Stomach (tissue), 9 donors: Measurements from ENCODE around the gene RIMS4. TPM values are rescaled to one million over a fixed set of nuclear protein-coding genes. Genes with fewer than 3 reads are reported as not detected.

Source experiments
- DNase-seq, 2 donors: peaks; one replicate each; pipeline versions ENCODE4 v3.0.0 to v3.0.0-alpha.2; 2013 to 2019
- H3K27ac ChIP-seq, 5 donors: fragments of 200-600 bp in 4 of 5; sonication (generic) in 4 of 5; one replicate each; pipeline ENCODE4 v1.5.1; 2013 to 2019; ENCODE audit warnings: mild to moderate bottlenecking in 1 of 5, moderate library complexity in 1 of 5
- H3K27me3 ChIP-seq, 3 donors: fragments of 200-600 bp; sonication (generic); one replicate each; pipeline ENCODE4 v1.5.1; 2017 to 2019; ENCODE audit warnings: mixed run types in 1 of 3
- H3K36me3 ChIP-seq, 4 donors: fragments of 200-600 bp; sonication (generic); 1 replicate in 3 of 4; 2 replicates in 1 of 4; pipeline ENCODE4 v1.5.1; 2016 to 2019
- H3K4me1 ChIP-seq, 4 donors: fragments of 200-600 bp; sonication (generic); one replicate each; pipeline ENCODE4 v1.5.1; 2016 to 2019
- H3K4me3 ChIP-seq, 4 donors: fragments of 200-600 bp; sonication (generic) in 3 of 4; one replicate each; pipeline ENCODE4 v1.5.1; 2016 to 2019; ENCODE audit warnings: mild to moderate bottlenecking in 1 of 4
- H3K9me3 ChIP-seq, 4 donors: fragments of 200-600 bp; sonication (generic); one replicate each; pipeline ENCODE4 v1.5.1; 2016 to 2019
- EP300 ChIP-seq: sonication (generic); formaldehyde crosslinking; IDR thresholded peaks from one replicate; pipeline ENCODE4 v1.6.1; 2017; ENCODE audit warnings: antibody characterized with exemption
- POLR2A ChIP-seq, 4 donors: fragments of 450-650 bp; IDR thresholded peaks; one replicate each; pipeline ENCODE4 v1.6.1; 2016; ENCODE audit warnings: antibody characterized with exemption in 4 of 4, control low read depth in 2 of 4, mild to moderate bottlenecking in 1 of 4, moderate library complexity in 1 of 4
- POLR2AphosphoS5 ChIP-seq, 3 donors: sonication (generic); formaldehyde crosslinking; IDR thresholded peaks; one replicate each; pipeline ENCODE4 v1.6.1; 2016; ENCODE audit warnings: antibody characterized with exemption in 3 of 3
- WGBS, 5 donors: extraction: QIAGEN DNeasy Blood & Tissue Kit in 3 of 5; methylation state at CpG; one replicate each; pipeline versions ENCODE4 v1.1.5 to v1.1.7; 2013 to 2018; 5-methylcytosine and 5-hydroxymethylcytosine counted together
- intact Hi-C: fragments of 100-400 bp; cut with DNase I; formaldehyde crosslinking; loops from one replicate; pipeline ENCODE4 v1.15.1; 2023; ENCODE audit warnings: low total_unique reads
- polyA plus RNA-seq, 3 donors: library from polyadenylated mRNA; stranded (reverse); fragments of 200-250 nt; gene quantifications; one replicate each; pipeline ENCODE4 v1.2.3, GENCODE V29; 2013
- total RNA-seq, 5 donors: library from RNA; depleted of rRNA; stranded (reverse); fragments of >200 nt; gene quantifications; one replicate each; pipeline versions ENCODE4 v1.1.0 to v1.2.3, GENCODE V29; 2014 to 2016
- TF ChIP-seq, protein P1 (sequence below), 7 experiments: fragments of 450-650 bp in 4 of 7; fragments of 200-600 bp in 3 of 7; sonication (generic) in 3 of 7; IDR thresholded peaks; one replicate each; pipeline ENCODE4 v1.5.1; 2016 to 2019; ENCODE audit warnings: antibody characterized with exemption in 7 of 7, control low read depth in 2 of 7, mild to moderate bottlenecking in 1 of 7
- donor health status: healthy with polysubstance abuse.
- donor health status: Bipolar disorder and iron deficiency.
- donor health status: healthy.

Gene RIMS4
- total and polyA plus RNA-seq, 8 donors = 0.55 to 2.2 (median 1.5) TPM; not detected in 2

DNA sequence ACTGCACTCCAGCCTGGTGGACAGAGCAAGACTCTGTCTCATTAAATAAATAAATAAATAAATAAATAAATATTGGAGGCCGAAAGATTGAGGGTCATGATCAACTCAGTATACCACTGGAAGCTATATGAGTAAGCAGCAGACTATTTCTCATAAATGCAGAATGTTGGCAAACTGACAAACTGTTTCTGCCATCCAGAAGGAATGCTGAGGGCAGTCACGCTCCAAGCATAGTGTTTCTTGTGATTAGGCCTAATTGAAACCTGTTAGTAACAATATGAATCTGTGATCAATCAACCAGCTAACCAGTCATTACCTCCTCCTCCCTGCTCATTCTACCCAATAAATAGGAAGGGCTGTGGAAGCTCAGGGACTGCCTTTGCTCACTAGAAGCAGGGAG, 79.9 kb downstream of the RIMS4 start:
- 66 to 84% (median 76%) methylated on average over 2 of the region's 2 CpGs for WGBS, 5 donors
- TF ChIP-seq, protein P1, sequence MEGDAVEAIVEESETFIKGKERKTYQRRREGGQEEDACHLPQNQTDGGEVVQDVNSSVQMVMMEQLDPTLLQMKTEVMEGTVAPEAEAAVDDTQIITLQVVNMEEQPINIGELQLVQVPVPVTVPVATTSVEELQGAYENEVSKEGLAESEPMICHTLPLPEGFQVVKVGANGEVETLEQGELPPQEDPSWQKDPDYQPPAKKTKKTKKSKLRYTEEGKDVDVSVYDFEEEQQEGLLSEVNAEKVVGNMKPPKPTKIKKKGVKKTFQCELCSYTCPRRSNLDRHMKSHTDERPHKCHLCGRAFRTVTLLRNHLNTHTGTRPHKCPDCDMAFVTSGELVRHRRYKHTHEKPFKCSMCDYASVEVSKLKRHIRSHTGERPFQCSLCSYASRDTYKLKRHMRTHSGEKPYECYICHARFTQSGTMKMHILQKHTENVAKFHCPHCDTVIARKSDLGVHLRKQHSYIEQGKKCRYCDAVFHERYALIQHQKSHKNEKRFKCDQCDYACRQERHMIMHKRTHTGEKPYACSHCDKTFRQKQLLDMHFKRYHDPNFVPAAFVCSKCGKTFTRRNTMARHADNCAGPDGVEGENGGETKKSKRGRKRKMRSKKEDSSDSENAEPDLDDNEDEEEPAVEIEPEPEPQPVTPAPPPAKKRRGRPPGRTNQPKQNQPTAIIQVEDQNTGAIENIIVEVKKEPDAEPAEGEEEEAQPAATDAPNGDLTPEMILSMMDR (IDR thresholded peaks at IDR 0.05) = no peak
- TF ChIP-seq POLR2A (IDR thresholded peaks at IDR 0.05) = no peak
- TF ChIP-seq EP300 = no peak
- no peak for TF ChIP-seq POLR2AphosphoS5 (IDR thresholded peaks at IDR 0.05)
- Histone ChIP-seq H3K36me3 (no peaks in the 10 kb centered on the region), H3K27me3 (peaks cover 0 to 4% (median 0%) of the 10 kb centered on the region in 3 donors), H3K4me3 (no peak overlapping the region), H3K27ac (no peak overlapping the region), H3K4me1 (peaks cover 17 to 44% (median 35%) of the 10 kb centered on the region in 4 donors), H3K9me3 (no peaks in the 10 kb centered on the region)
- intact Hi-C loops = loop anchor here (5.0 kb wide), 1 partner anchor 43 kb away; no protein-coding TSS in a partner anchor
- no peak for DNase-seq

DNA sequence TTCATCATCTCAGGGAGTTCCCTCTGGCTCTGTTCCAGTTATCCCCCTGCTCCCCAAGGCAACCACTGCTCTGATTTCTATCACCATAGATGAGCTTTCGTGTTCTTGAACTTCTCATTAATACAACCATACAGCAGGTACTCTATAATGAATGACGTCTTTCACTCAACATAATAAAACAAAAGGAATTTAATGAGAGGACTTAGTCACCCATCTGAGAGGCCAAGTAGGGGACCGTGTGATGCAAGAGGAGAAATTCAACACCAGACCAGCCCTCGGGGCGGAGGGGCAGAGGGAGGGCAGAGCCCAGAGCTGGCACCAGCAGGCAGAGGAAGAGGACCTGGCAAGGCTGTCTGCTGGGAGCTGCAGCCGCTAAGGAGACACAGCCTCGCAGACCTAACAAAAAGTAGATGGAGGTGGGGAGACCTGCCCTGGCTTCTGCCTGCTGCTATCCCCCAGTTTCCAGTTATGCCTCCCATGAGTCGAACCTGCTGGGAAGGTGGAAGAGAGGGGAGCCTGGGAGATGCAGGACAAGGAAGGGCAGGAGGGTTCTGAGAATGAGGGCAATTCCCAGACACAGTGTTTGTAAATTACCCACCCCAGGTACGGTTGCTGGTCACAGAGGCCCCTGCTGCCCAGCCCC, 81.4 kb downstream of the RIMS4 start:
- 15 to 21% (median 17%) methylated on average over 9 of the region's 9 CpGs for WGBS, 5 donors
- Histone ChIP-seq H3K9me3 (no peaks in the 10 kb centered on the region), H3K4me3 (no peak overlapping the region), H3K27me3 (peaks cover 0 to 10% (median 0%) of the 10 kb centered on the region in 3 donors), H3K4me1 (peaks cover 17 to 44% (median 32%) of the 10 kb centered on the region in 4 donors), H3K36me3 (no peaks in the 10 kb centered on the region), H3K27ac (peak overlapping the region in 1 of 5 donors; percentile 38)
- intact Hi-C loops = no loop called here
- TF ChIP-seq POLR2AphosphoS5 (IDR thresholded peaks at IDR 0.05) (peak in 1 of 3 donors; percentile 27), POLR2A (IDR thresholded peaks at IDR 0.05) (no peak)
- peak; percentile 77 for DNase-seq

DNA sequence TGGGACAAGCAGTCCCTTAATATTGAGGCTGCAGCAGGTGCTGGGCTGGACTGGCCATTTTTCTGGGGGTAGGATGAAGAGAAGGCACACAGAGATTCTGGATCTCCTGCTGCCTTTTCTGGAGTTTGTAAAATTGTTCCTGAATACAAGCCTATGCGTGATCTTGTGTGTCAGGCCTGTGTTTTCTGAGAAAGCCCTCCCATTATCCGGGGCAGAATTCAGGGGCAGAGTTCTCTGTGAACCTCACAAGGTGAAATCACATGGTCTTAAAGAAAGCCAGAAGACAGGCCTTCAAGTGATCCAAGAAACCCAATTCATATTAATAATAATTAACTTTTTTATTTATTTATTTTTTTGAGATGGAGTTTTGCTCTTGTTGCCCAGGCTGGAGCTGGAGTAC, 82.7 kb downstream of the RIMS4 start:
- Histone ChIP-seq H3K9me3 (no peaks in the 10 kb centered on the region), H3K27me3 (peaks cover 0 to 10% (median 0%) of the 10 kb centered on the region in 3 donors), H3K27ac (no peak overlapping the region), H3K4me3 (no peak overlapping the region), H3K36me3 (no peaks in the 10 kb centered on the region), H3K4me1 (peaks cover 17 to 35% (median 25%) of the 10 kb centered on the region in 4 donors)
- TF ChIP-seq, protein P1 (IDR thresholded peaks at IDR 0.05) = no peak
- TF ChIP-seq POLR2A (IDR thresholded peaks at IDR 0.05) (no peak), POLR2AphosphoS5 (IDR thresholded peaks at IDR 0.05) (no peak), EP300 (no peak)
- DNase-seq = no peak
- WGBS, 5 donors = 69 to 88% (median 76%) methylated on average over 2 of the region's 2 CpGs
- intact Hi-C loops = no loop called here

DNA sequence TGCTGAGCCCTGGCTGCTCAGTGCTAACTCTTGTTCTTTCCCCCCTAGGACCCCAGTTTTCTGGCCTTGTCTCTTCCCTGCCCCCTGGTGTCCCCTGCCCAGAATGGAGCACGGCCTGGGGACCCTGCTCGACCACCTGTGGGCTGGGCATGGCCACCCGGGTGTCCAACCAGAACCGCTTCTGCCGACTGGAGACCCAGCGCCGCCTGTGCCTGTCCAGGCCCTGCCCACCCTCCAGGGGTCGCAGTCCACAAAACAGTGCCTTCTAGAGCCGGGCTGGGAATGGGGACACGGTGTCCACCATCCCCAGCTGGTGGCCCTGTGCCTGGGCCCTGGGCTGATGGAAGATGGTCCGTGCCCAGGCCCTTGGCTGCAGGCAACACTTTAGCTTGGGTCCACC, 83.3 kb downstream of the RIMS4 start:
- no peak overlapping the region for H3K4me3 ChIP-seq
- 91 to 95% (median 92%) methylated on average over 3 to 11 of the region's 11 CpGs for WGBS, 5 donors
- TF ChIP-seq POLR2A (IDR thresholded peaks at IDR 0.05) (no peak), EP300 (no peak), POLR2AphosphoS5 (IDR thresholded peaks at IDR 0.05) (no peak)
- TF ChIP-seq, protein P1 (IDR thresholded peaks at IDR 0.05) = no peak
- no peaks in the 10 kb centered on the region for H3K9me3 ChIP-seq
- H3K27me3 ChIP-seq = peaks cover 0 to 10% (median 0%) of the 10 kb centered on the region in 3 donors
- peaks cover 17 to 32% (median 21%) of the 10 kb centered on the region in 4 donors for H3K4me1 ChIP-seq
- no peaks in the 10 kb centered on the region for H3K36me3 ChIP-seq
- DNase-seq = no peak
- intact Hi-C loops = no loop called here
- no peak overlapping the region for H3K27ac ChIP-seq

DNA sequence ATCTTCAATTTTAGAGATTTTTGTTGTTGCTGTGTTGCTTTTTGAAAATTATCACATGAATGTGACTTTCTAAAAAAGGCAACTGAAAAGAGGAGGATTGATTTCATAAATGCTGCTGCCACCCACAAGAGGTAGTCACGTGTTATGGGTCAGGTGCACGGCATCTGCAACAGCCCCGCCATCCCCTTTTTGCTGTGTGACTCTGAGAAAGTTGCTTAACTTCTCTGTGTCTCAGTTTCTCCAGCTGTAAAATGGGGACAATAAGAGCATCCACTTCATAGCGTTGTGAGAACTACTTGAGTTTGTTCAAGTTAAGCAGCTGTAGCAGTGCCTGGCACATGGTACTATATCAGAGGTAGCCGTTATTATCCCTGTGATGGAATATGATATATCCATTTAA, 84.5 kb downstream of the RIMS4 start:
- H3K9me3 ChIP-seq = no peaks in the 10 kb centered on the region
- peaks cover 16 to 34% (median 22%) of the 10 kb centered on the region in 4 donors for H3K4me1 ChIP-seq
- no peak overlapping the region for H3K4me3 ChIP-seq
- no peak overlapping the region for H3K27ac ChIP-seq
- no peaks in the 10 kb centered on the region for H3K36me3 ChIP-seq
- WGBS, 5 donors = 69 to 90% (median 75%) methylated on average over 5 of the region's 5 CpGs
- peaks cover 0 to 10% (median 0%) of the 10 kb centered on the region in 3 donors for H3K27me3 ChIP-seq
- intact Hi-C loops = no loop called here
- no peak for DNase-seq
- no peak for TF ChIP-seq EP300
